HK-2 (cell line): ENCODE data around the gene MYBPC1.

Source experiments
- DNase-seq: peaks from one replicate; pipeline ENCODE4 v3.0.0-alpha.2; 2018; ENCODE audit not compliant: unreplicated experiment

MYBPC1 gene

DNA sequence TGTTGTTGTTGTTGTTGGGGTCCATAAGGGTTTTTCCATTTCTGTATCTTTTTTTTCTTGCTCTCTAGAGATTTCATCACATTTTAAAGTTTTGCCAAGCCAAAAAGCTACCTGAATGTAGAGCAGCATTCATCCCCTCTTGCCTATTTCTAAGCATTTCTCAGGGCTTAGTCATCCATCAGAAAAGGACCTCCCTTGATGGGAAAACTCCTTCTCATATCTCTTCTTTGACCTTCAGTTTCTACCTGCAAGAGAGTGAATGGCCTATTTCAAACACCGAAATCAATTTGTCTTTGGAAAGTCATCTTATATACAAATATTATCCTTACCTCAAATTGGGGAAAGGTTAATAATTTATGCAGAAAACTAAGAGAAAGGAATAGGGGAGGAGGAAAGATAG, 4.5 kb downstream of the MYBPC1 start:
- no peak for DNase-seq

DNA sequence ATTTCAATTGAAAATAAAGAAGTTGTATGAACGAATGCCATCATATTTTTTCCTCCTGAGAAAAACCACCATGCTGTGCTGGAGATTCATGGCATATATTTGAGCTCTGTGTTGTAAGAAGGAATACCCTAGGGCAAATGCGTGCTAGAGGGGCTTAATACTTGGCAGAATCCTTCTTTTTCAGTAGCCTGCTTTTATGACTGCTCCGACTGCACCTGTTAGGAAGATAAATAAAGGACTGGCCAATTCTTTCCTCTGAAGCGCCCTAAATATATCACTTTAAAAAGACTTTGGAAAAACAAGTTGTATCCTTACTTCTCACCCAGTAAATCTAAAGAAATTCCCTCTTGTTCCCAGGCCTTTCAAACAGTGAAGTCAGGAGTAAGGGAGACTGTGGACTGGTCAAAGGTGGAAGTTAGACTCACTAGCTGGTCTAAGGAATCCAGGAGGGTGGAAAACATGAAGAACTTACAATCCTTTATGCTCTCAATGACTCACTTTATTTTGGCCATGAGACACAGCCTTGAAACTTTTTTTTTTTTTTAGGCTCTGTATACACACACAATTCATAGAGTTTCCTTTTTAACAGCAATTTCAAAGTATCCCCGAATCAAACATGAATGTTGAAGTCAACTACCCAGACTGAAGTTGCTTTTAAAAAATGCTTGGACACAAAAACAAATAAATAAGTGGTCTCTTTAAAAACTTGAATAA, 5.2 kb downstream of the MYBPC1 start:
- no peak for DNase-seq

DNA sequence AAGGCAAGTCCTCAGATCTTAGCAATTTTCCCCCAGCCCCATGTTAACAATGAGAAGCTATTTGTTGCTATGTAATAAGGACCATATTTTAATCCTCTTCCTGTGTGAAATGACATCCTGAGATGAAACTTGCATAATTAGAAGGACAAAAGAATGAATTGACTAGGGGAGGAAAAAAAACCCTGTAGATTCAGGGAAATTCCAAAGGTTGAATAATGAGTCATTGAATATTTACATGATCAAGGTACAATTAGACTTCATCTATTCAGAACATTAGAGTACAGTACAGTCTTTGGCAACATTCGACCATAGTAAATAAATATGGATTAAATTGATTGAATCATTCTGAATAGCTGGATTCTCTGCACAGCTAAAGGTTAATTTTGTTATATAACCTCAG, 9.4 kb downstream of the MYBPC1 start:
- DNase-seq: no peak

DNA sequence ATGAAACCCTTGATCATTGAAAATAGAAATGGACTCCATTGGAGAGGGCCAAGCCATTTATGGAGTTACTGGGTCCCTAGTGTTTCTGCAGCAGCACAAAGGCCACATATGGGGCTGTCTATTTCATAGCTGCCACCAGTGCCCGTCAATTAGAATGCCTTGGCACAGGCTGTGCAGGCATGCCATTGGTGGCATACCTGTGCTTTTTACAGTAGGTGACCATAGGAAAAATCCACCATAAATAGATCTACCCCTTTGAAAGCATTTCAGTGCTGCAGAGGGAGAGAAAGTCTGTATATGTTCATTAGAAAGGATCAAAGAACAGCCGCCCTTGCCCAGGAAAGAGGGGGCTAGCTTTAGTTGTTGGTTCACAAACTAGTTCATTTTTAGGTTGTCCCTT, 13.1 kb downstream of the MYBPC1 start:
- DNase-seq: no peak

DNA sequence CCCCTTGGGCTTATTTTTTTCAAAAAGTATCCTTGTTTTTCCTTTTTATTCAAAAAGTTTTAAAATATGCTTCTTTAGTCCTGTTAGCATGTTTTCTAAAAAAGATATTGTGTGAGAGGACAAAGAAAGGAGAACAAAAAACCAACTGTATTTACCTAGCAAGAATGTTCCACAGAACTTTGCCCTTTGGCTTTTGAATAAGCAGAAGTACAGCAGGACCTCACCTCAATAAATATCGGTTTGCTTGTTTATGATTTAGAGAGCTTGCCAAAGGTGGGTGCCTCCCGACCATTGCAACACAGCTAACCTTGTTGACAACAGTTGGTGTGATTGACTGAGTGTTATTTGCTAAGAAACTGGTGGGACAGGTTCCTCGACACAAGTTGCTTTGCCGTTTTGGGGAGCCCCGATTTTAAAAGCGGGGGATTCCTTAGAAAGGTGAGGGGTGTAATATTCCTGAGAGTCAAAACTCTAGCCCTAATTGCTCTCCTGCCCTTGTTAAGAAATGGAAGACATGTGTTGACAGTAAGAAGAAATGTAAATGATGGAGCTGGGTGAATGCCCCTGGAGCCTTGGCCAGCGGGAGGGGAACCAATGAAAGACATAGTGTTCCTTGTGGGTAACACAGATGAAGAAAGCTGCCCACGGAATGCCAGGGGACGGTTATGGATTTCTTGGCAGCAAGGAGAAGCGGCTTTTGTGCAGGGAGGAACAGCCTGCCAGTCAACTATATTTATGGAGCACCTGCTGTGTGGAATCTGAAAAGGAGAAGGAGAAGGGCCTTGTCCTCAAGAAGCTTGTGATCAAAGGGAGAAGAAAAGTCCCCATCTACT, 13.7 kb downstream of the MYBPC1 start:
- DNase-seq: no peak

DNA sequence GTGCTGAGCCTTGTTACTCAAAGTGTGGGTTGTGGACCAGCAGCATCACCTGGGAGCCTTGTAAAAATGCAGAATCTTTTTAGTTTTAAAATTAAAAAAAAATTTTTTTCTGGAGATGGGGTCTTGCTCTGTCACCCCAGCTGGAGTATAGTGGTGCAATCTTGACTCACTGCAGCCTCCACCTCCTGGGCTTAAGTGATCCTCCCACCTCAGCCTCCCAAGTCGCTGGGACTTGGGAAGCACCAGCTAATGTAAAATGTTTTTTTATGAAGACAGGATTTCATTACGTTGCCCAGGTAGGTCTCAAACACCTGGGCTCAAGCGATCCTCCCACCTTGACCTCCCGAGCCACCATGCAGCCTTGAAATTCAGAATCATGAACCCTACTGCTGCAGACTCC, 14.4 kb downstream of the MYBPC1 start:
- DNase-seq: no peak

DNA sequence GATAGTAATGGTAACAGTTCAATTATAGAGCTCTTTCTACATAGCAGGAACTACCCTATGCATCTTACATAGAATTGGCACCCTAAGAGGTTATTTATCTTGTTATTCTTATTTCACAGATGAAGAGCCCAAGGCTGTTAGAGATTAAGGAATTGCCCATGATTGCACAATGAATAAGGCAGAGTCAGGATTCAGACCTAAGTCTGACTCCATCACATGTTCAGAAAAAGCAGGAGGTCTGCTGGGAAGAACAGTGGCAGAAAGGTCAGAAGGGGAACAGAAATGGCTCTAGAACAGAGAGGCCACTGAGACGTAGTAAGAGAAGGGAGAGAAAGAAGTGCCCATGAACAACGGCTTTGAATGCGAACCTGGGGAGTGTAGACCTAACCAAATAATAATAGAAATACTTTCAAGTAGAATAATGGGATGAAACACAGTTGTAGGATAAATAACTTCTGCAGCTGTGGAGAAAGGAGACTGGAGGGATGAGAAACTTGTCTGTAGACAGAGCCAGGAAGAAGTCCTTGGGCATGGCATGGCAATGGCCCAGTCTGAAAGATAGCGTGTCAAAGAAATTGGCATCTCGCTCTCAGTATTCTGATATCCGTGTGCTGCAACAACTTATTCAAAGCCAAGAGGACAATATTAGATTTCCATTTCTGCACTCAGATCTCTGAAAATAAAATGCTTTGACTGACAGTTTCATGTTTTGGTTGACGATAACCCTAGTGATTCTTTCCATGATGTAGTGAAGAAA, 17.6 kb downstream of the MYBPC1 start:
- no peak for DNase-seq

DNA sequence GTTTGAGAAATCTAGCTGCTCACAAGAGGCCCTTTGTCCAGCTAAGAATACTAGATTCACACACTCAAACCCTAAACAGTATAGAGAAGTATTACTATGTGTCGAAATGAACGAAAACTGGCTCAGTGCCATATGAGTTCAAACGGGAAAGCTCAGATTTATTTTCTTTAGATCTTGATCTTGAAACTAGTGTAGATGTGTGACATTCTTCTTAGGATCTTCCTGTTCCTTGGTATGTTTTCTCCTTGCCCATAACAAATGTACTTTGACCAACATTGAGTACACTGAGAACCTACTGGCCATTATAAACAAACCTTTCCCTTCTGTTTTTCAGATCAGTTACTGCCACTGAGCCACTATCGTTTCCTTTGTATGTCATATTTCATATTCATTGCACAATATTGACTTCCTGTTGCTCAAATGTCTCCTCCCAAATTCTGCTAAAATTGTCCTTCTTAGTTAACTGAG, 21.3 kb downstream of the MYBPC1 start:
- DNase-seq: no peak

DNA sequence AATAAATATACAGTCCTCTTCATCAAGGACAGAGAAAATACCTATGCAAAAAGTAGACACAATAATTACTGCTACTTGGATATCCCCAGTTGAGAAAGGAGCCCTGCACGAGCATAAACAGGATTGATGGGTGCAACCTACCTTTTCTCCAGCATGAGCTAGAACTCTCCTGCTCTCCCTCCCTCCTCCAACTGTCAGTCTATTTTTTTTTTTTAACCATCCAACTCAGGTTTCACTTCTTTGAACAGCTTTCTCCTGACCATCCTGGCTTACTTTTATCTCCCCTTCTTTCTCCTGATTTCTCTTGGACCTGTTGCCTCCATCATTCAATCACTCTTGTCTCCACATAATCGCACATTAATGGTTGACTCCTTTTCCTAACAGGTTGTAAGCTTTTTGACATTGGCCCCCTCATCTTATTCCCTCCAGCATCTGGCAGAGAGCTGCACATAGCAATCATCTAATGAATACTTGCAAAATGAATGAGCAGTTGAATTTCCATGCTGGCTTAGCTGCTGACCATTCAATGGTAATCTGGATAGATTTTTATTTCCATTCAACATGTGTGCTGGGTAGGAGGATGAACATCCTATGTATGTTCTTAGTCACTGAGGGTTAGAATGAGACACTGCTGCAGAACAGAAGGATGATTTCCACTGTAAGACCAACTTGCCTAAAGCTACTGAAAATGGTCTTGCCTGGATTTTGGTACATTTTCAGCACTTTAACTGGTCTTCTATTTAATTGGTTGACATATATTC, 24.4 kb downstream of the MYBPC1 start:
- DNase-seq: no peak

DNA sequence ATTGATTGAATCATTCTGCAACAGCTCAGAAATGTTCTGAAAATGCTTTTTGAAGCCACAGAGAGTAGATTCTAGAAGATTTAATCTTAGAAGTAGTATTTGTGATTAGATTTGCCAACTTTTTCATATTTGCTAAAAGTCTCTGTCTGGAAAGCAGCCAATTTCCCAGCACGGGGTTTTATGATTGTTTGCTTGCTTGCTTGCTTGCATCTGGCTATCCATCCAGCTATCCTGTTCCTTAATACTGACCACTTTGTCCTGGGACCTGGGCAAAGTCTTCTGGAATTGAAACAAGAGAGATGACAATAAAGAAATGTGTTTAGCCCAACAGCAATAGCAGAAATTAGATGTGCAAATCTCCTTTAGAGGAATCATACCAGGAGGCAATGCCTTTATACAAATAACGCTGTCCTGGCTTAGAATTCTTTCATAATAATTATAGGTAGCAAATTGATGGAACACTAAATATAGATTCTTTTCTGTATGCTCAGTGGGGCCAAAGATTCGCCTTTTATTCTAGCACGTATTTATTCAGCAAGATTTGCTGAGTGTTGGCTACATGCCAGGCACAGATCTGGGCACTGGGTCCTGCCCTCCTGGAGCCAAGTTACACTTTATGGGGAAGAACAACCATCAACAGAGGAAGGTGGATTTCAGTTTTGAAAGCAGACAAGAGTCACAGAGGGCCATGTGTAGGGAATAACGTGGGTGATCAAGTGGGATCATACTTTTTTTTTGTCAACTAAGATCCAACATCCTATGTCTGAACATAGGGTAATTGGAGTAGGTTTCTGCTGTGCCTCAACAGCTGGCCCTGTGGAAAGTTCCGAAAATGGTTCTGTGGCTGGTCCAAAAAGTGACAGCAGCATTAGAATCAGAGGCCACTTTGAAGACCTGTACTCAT, 25.3 kb downstream of the MYBPC1 start:
- no peak for DNase-seq

DNA sequence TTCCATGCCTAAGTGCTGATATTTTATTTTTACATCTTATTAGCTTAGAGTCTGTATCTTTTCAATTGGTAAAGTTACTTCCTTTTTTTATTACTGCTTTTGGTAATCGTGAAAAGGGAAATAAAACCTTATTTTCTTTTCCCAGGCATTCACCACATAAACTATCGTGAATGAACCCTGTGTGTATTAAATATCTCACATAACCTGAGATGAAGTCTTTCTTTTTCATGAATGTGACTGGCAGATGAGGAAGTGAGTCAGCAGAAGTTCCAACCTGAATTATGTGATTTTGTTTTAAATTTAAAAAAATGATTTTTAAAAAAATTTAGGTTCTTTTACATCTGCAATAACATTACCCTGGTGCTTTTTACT, 26.0 kb downstream of the MYBPC1 start:
- no peak for DNase-seq

DNA sequence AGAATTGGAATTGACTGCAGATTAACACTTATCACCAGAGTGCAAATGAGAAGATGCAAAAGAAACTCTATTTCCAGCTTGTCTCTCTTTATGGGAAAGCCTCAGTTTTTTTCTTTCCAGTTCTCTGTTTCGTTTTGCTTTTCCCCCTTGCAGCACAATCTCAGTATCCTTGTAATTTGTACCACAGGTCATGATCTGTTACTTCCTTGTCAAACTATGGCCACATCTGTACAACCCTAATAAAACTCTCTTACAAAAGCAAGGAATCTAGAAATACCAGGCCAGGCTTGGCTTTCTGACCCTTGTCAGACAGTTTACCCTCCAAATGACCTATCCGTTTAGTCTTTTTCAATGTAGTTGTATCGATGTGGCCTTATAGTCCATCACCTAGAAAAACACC, 33.9 kb downstream of the MYBPC1 start:
- no peak for DNase-seq

DNA sequence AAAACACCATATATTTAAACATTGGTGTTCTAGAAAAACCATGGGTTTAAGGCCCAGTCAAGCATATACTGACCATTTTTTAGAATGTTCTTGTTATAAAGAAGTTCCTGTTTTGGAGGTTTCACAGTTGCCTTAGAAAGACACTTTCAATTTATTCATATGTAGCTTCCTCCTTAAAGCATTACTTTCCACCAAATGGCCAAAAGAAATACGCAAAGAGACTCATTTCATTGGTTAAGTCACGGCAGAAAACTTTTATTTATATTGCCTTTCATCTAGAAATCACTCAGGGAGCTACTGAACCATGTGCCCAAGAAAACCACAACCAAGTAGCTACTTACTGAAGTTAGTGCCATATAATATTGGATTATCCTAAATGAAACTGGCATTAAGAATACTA, 40.0 kb downstream of the MYBPC1 start:
- DNase-seq: no peak

DNA sequence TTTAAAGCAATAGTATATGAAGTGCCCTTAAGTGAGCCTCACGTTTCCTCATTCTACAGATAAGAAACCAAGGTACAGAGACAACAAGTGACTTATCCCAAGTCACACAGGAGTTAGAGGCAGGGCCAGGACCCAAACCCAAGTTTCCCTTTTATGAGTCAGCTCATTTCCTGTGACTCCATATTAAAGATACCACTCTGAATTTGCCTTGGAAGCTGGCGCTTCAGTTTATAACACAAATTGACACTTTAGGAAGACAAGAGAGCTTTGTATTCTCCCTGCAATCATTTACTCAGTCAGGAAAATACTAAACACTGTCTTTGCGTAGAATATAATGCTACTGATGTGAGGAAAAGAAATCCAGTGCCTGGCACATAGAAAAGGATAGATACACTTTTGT, 43.2 kb downstream of the MYBPC1 start:
- DNase-seq: no peak

DNA sequence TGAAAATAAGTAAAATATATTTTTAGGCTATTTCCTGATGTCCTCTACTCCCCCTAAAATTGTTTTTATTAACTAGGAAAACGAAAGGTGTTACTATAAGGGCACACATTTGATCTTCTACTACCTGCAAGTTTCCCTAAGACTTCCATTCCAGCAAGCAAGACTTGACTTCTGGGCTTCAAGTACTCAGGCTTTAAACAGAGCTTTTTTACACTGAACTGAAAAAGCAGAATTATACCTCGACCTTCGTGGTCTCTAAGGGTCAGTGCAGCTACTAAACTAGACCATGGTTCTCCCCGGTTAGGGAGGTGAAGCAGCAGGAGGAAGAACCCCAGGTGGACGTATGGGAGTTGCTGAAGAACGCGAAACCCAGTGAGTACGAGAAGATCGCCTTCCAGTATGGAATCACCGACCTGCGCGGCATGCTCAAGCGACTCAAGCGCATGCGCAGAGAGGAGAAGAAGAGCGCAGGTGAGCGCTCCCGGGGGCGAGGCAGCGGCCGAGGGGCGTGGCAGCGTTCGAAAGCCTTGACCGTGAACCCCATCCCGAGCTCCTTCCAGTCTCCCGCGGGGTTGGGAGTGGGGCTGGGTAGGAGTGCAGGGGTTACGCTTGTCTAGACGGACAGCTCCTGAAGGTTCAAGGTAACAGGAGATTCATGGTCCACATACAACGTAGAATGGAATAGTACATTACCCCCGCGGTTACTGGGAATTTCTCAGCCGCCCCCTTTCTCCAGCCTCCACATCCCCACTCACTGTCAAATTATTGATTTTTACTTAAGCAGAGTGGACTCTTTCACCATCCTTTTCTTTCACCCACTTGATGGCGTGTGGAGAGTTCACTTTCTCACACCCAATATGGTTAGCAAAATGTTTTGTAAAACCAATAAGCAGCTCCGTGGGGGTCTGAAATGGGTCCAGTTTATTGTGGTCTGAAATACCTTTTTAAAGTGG, 47.6 kb downstream of the MYBPC1 start:
- DNase-seq: no peak

DNA sequence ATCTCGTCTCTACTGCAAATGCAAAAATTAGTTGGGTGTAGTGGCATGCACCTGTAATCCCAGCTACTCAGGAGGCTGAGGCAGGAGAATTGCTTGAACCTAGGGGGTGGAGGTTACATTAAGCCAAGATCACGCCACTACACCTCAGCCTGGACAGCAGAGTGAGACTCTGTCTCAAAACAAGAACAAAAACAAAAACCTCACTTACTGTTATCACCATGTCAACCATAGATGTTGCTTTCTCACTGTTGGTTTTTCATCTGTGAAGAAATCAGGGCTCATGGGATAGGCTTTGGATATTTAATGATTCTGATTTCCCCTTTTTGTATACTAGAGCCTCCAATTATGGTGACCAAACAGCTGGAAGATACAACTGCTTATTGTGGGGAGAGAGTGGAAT, 52.9 kb downstream of the MYBPC1 start:
- DNase-seq: no peak

DNA sequence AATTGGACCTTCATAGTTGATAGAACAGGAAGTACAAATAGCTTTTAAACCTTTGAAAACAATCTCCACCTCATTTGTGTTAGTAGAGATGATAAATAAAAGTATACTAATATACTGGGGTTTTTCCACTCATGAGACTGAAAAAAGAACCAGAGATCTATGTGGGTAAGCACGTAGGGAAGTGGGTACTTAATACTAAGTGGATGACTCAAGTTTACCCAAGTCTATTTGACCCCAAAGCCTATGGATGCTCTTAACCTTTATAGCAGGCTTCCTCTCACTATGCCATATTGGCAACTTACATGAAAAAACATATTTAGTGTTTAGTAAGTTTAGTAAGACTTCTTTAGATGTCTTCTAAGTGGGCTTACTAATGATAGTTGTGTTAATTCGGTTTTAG, 53.4 kb downstream of the MYBPC1 start:
- DNase-seq: no peak

DNA sequence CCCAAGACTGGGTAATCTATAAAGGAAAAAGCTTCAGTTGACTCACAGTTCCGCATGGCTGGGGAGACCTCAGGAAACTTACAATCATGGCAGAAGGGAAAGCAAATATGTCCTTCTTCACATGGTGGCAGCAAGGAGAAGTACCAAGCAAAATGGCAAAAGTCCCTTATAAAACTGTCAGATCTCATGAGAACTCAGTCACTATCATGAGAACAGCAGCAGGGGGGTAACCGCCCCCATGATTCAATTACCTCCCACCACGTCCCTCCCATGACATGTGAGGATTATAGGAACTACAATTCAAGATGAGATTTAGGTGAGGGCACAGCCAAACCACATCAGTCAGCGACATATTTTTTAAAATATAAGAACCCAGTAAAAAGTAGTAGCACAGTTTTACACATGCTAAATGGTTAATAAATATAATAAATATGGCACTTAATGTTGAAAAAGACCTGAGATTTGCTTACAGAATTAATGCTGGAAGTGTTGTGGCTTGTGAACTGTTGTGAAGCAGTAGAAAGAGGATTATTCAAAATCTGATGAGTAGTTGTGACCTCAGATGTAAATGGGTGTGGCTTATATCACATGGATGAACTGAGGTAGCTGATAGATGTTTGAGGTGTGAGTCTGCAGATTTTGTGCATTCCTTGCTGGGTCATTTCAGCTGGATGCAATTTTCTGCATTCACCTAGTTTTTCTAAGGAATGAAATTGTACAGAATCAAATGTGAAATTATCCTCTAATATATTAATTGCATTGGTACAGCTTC, 55.8 kb downstream of the MYBPC1 start:
- no peak for DNase-seq

DNA sequence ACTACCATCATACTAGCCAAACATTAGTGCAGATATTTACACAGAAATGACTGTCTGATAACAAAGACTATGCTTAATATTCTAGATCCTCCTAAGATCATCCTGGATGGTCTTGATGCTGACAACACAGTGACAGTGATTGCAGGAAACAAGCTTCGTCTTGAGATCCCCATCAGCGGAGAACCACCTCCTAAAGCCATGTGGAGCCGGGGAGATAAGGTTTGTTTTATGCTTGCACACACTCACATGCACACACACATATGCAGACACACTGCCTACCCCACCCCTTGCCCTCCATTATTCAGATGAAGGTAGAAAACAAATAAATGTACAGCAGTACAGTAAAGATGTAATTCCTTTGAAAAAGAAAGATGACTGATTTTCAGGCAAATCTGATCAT, 58.3 kb downstream of the MYBPC1 start:
- no peak for DNase-seq
